Epidermal melanocyte (primary cell): ENCODE results near the gene MRPL16.

Experiments
- DNase-seq: peaks from one replicate; pipeline ENCODE4 v3.0.0; 2011; ENCODE audit warnings: low spot score; ENCODE audit not compliant: insufficient read length

Gene MRPL16

DNA sequence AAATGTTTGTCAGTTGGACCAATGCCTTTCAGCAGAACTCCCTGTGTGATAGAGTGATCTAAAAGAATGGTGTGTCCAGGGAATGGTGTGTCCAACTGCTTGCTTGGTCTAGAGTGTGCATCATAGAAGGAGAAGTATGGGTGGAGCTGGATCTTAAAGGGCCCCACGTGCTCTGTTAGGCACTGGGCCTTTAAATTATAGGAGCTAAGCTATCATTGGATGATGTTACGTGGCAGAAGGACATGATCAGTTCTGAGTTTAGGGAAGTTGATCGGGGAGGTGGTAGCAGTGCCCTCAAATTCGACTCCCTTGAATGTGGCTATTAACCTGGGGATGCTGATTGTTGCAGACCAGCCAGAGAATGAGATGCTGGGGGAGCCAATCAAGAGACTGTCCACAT, 39.0 kb downstream of the MRPL16 start:
- DNase-seq: no peak

- no peak for DNase-seq
Measured at GRCh38 chr11:59770869-59771268, 39.7 kb downstream of the MRPL16 start.

- DNase-seq: no peak
Measured at GRCh38 chr11:59770319-59770718, 40.3 kb downstream of the MRPL16 start.

GRCh38 chr11:59769828-59770227, 40.8 kb downstream of the MRPL16 start:
- no peak for DNase-seq

- DNase-seq: no peak
Measured at GRCh38 chr11:59769111-59769510, 41.5 kb downstream of the MRPL16 start.

DNA sequence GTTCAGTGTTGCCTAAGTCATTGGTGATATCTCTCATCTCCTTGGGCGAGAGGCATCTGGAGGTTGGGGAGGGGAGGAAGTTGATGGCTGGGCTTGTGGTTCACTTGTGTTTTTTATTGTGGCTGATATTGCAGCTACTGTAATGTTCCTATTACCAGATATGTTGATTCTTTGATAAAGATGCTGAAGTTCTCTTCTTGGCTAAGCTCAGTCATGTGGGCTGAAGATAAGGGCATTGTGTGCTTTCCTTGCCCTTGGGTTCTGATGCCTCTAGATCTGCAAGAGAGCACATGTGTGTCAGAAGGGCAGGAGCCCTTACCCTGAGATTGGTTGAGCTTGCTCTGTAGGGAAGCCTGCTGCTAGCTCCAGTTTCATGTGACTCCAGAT, 43.4 kb downstream of the MRPL16 start:
- DNase-seq: peak; percentile 57

- no peak for DNase-seq
Measured at GRCh38 chr11:59766542-59767224, 43.9 kb downstream of the MRPL16 start.

- no peak for DNase-seq
Measured at GRCh38 chr11:59765068-59765735, 45.4 kb downstream of the MRPL16 start.

- no peak for DNase-seq
Measured at GRCh38 chr11:59761993-59762392, 48.6 kb downstream of the MRPL16 start.

- no peak for DNase-seq
Measured at GRCh38 chr11:59760771-59761170, 49.8 kb downstream of the MRPL16 start.

GRCh38 chr11:59759900-59760299, 50.7 kb downstream of the MRPL16 start:
- DNase-seq: no peak

GRCh38 chr11:59758401-59759037, 52.1 kb downstream of the MRPL16 start:
- DNase-seq: no peak

- DNase-seq: no peak
Measured at GRCh38 chr11:59756845-59757244, 53.7 kb downstream of the MRPL16 start.

- DNase-seq: no peak
Measured at GRCh38 chr11:59756558-59756840, 54.1 kb downstream of the MRPL16 start.
